C4-2B (cell line): Measurements from ENCODE around the gene KLK5.

ENCODE experiments used
- CTCF ChIP-seq: fragments of 450-650 bp; conservative IDR thresholded peaks from 2 replicates; pipeline ENCODE4 v1.5.1; 2017; ENCODE audit warnings: mild to moderate bottlenecking
- ZFX ChIP-seq: fragments of 450-650 bp; IDR thresholded peaks from 2 replicates; pipeline ENCODE4 v1.6.1; 2017

GRCh38 chr19:50979758-50980157 is 26.9 kb upstream of the KLK5 start:
- TF ChIP-seq CTCF (no peak), ZFX (no peak)
